ENCODE measurements around the gene THOP1.

DNA sequence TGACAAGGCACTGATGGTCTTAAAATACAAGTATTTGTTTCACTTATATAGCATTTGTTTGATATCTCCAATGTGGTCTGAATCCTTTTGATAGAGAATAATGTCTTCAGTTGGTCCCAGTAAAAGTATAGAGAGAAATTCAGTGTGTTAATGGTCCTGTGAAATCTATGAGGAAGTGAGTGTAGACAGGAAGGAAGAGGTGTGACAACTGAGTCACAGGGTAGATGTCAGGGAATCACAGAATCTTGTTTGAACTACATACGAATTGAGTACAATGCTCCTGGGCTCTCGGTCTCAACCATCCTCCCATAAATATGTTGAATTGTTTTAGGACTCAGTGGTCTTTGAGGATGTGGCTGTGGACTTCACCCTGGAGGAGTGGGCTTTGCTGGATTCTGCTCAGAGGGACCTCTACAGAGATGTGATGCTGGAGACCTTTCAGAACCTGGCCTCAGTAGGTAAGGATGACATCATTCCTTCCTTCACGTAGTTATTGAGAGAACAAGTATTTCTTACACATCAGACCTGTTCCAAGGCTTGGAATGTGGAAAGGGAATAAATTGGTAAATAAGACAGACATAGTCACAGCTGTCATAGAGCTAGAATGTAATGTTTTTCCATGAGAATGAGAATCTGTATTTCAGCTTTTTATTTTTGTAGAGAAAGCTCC, 65.1 kb downstream of the THOP1 start:
- no peak for TF ChIP-seq POLR2AphosphoS5 (IDR thresholded peaks at IDR 0.05; ENCODE audit: low read depth, low read length)
- TF ChIP-seq, protein P1, sequence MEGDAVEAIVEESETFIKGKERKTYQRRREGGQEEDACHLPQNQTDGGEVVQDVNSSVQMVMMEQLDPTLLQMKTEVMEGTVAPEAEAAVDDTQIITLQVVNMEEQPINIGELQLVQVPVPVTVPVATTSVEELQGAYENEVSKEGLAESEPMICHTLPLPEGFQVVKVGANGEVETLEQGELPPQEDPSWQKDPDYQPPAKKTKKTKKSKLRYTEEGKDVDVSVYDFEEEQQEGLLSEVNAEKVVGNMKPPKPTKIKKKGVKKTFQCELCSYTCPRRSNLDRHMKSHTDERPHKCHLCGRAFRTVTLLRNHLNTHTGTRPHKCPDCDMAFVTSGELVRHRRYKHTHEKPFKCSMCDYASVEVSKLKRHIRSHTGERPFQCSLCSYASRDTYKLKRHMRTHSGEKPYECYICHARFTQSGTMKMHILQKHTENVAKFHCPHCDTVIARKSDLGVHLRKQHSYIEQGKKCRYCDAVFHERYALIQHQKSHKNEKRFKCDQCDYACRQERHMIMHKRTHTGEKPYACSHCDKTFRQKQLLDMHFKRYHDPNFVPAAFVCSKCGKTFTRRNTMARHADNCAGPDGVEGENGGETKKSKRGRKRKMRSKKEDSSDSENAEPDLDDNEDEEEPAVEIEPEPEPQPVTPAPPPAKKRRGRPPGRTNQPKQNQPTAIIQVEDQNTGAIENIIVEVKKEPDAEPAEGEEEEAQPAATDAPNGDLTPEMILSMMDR (IDR thresholded peaks at IDR 0.05) = no peak

All from Panc1 (cell line).